K562 (cell line): ENCODE data around the gene NPFF. TPM values are rescaled to one million over a fixed set of nuclear protein-coding genes. Genes with fewer than 3 reads are reported as not detected.

Experiments
- ATF7 ChIP-seq: fragments of 450-650 bp; IDR thresholded peaks from 2 replicates; pipeline ENCODE4 v1.7.1; 2014; ENCODE audit warnings: mild to moderate bottlenecking, moderate library complexity
- BRCA1 ChIP-seq, 2 experiments: fragments of 450-650 bp in 1 of 2; sonication (generic) in 1 of 2; formaldehyde crosslinking in 1 of 2; IDR thresholded peaks; 2 replicates each; pipeline versions ENCODE4 v1.5.0 to v1.6.1; 2017 to 2020; ENCODE audit warnings: mild to moderate bottlenecking in 1 of 2, missing genetic modification reagents in 1 of 2
- CBFA2T2 ChIP-seq: fragments of 450-650 bp; conservative IDR thresholded peaks from 2 replicates; pipeline ENCODE4 v1.6.1; 2017; ENCODE audit warnings: mild to moderate bottlenecking
- HMBOX1 ChIP-seq: sonication (generic); IDR thresholded peaks from 2 replicates; pipeline ENCODE4 v1.6.1; 2016
- KDM1A ChIP-seq, 2 experiments: fragments of 450-650 bp; IDR thresholded peaks; 2 replicates each; pipeline ENCODE4 v1.6.1; 2016; ENCODE audit warnings: mild to moderate bottlenecking in 2 of 2
- MCM5 ChIP-seq: fragments of 450-650 bp; IDR thresholded peaks from 2 replicates; pipeline ENCODE4 v1.6.1; 2016; ENCODE audit warnings: low read depth
- PTTG1 ChIP-seq: fragments of 450-650 bp; IDR thresholded peaks from 2 replicates; pipeline ENCODE4 v1.6.1; 2016; ENCODE audit warnings: low read depth, mild to moderate bottlenecking, missing genetic modification characterization, missing compliant biosample characterization
- RCOR1 ChIP-seq, 2 experiments: IDR thresholded peaks; 2 replicates each; pipeline ENCODE4 v1.6.1; 2012; ENCODE audit warnings: low read depth in 2 of 2, low read length in 2 of 2, borderline replicate concordance in 1 of 2, improper control_type of control experiment in 1 of 2
- STAT5B ChIP-seq: fragments of 250-450 bp; sonication (Bioruptor Pico); IDR thresholded peaks from 2 replicates; pipeline ENCODE4 v1.8.0; 2021; ENCODE audit warnings: mild to moderate bottlenecking, inconsistent platforms
- TFAP4 ChIP-seq: sonication (generic); formaldehyde crosslinking; IDR thresholded peaks from 2 replicates; pipeline ENCODE4 v1.8.0; 2022; ENCODE audit warnings: missing genetic modification reagents, mild to moderate bottlenecking, moderate library complexity, borderline replicate concordance
- USF1 ChIP-seq: sonication (generic); formaldehyde crosslinking; IDR thresholded peaks from 2 replicates; pipeline ENCODE4 v1.9.0; 2022; ENCODE audit warnings: mild to moderate bottlenecking, missing genetic modification reagents
- polyA plus RNA-seq, 8 experiments: library from polyadenylated mRNA; depleted of rRNA in 4 of 8; stranded (reverse) in 5 of 8; unstranded in 3 of 8; fragments of >200 nt; fragmentation: Nextera tagmentation in 2 of 8; fragmentation: Illumina TruSeq in 1 of 8; extraction: Ambion mirVana in 2 of 8; extraction: Trizol in 1 of 8; gene quantifications; 2 replicates each; pipeline versions ENCODE4 v1.2.1 to v1.2.3, GENCODE V29; 2011 to 2014; ENCODE audit warnings: inconsistent platforms in 1 of 8, missing spikeins in 1 of 8
- total RNA-seq, 7 experiments: library from RNA; depleted of rRNA in 6 of 7; stranded (reverse); fragments of >200 nt in 6 of 7; fragmentation: Illumina TruSeq in 2 of 7; extraction: Trizol in 2 of 7; gene quantifications; 2 replicates each; pipeline versions ENCODE4 v1.2.1 to v1.2.3, GENCODE V29; 2011 to 2021; ENCODE audit warnings: low replicate concordance in 1 of 7
- TF ChIP-seq, protein P1 (sequence below): sonication (generic); formaldehyde crosslinking; IDR thresholded peaks from 2 replicates; pipeline ENCODE4 v1.8.0; 2022; ENCODE audit warnings: mild to moderate bottlenecking, missing genetic modification reagents, borderline replicate concordance
- TF ChIP-seq, protein P2 (sequence below): fragments of 200-800 bp; sonication (Bioruptor generic); IDR thresholded peaks from 2 replicates; pipeline ENCODE4 v1.6.1; 2017; ENCODE audit warnings: missing genetic modification characterization, missing compliant biosample characterization
- TF ChIP-seq, protein P3 (sequence below), 2 experiments: fragments of 150-350 bp in 1 of 2; IDR thresholded peaks; 2 replicates each; pipeline ENCODE4 v1.6.1; 2012 to 2016; ENCODE audit warnings: low read depth in 2 of 2, low read length in 2 of 2, mild to moderate bottlenecking in 1 of 2, moderate library complexity in 1 of 2

Gene NPFF
- total and polyA plus RNA-seq, 9 of the 15 experiments (the other 6 are each of a cell fraction or from before 2014, with no cell fraction given) = 0.15 to 1.2 (median 0.55) TPM; not detected in 6

DNA sequence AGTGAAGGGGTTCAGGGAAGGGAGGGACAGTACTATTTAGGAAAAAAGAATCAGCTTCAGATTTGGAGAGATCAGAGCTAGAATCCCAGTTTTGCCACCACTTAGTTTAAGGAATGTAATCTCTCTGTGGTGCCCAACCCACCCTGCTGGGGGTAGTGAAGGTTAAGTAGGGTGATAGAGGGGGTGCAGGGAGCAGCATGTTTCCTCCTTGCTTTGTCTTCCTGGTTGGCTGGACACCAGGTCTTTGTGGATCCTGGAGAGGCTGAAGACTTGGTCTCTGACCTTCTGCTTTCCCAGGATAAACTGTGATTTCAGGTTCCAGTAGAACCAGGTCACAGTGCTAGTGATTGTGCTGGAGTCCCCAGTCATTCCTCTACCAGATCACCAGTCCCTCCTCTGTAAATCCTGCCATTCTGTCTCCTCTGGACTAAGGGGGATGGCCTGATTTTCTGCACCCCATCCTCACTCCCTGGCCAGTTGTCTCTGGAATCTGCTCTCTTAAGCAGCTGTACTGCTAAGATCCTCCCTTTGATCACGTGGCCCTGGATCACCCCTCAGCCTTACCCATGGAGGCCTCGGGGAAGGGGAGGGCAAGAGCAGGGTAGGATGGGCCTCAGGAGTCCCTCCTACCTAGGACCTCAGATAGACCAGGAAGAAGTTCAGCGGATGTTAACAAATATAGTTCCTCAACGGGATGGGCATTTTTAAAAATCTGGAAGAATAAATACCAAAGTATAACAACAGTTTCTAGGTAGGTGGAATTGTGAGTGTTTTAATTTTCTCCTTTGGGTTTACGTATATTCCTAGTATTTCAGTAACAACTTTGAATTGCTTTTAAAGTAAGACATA is 11.2 kb downstream of the NPFF start (continued):
- TF ChIP-seq ATF7 = 0 out of 2 replicates have a peak, but pooled peaks have one; percentile 14
- peak; percentile 92 for TF ChIP-seq USF1 (CRISPR knock-in tag)
- TF ChIP-seq STAT5B (CRISPR knock-in tag) = no peak
- TF ChIP-seq MCM5 = no peak
- TF ChIP-seq, protein P1, sequence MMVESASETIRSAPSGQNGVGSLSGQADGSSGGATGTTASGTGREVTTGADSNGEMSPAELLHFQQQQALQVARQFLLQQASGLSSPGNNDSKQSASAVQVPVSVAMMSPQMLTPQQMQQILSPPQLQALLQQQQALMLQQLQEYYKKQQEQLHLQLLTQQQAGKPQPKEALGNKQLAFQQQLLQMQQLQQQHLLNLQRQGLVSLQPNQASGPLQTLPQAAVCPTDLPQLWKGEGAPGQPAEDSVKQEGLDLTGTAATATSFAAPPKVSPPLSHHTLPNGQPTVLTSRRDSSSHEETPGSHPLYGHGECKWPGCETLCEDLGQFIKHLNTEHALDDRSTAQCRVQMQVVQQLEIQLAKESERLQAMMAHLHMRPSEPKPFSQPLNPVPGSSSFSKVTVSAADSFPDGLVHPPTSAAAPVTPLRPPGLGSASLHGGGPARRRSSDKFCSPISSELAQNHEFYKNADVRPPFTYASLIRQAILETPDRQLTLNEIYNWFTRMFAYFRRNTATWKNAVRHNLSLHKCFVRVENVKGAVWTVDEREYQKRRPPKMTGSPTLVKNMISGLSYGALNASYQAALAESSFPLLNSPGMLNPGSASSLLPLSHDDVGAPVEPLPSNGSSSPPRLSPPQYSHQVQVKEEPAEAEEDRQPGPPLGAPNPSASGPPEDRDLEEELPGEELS (CRISPR knock-in tag) = no peak
- TF ChIP-seq TFAP4 = peak; percentile 76
- no peak for TF ChIP-seq PTTG1
- peak in 1 of 2 experiments; percentile 20; a peak in 2 of 4 replicates for TF ChIP-seq KDM1A (IDR thresholded peaks at IDR 0.05)
- TF ChIP-seq RCOR1 (IDR thresholded peaks at IDR 0.05; ENCODE audit: borderline replicate concordance in 1 of 2, low read depth in 2 of 2, low read length in 2 of 2) = peak in 1 of 2 experiments; percentile 21; a peak in 1 of 4 replicates
- no peak for TF ChIP-seq BRCA1 (IDR thresholded peaks at IDR 0.05)
- TF ChIP-seq BRCA1 (CRISPR knock-in tag; IDR thresholded peaks at IDR 0.05) = no peak
- TF ChIP-seq CBFA2T2 = peak; percentile 63
- TF ChIP-seq, protein P2, sequence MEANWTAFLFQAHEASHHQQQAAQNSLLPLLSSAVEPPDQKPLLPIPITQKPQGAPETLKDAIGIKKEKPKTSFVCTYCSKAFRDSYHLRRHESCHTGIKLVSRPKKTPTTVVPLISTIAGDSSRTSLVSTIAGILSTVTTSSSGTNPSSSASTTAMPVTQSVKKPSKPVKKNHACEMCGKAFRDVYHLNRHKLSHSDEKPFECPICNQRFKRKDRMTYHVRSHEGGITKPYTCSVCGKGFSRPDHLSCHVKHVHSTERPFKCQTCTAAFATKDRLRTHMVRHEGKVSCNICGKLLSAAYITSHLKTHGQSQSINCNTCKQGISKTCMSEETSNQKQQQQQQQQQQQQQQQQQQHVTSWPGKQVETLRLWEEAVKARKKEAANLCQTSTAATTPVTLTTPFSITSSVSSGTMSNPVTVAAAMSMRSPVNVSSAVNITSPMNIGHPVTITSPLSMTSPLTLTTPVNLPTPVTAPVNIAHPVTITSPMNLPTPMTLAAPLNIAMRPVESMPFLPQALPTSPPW (CRISPR knock-in tag) = peak; percentile 54
- peak; percentile 54 for TF ChIP-seq HMBOX1
- TF ChIP-seq, protein P3, sequence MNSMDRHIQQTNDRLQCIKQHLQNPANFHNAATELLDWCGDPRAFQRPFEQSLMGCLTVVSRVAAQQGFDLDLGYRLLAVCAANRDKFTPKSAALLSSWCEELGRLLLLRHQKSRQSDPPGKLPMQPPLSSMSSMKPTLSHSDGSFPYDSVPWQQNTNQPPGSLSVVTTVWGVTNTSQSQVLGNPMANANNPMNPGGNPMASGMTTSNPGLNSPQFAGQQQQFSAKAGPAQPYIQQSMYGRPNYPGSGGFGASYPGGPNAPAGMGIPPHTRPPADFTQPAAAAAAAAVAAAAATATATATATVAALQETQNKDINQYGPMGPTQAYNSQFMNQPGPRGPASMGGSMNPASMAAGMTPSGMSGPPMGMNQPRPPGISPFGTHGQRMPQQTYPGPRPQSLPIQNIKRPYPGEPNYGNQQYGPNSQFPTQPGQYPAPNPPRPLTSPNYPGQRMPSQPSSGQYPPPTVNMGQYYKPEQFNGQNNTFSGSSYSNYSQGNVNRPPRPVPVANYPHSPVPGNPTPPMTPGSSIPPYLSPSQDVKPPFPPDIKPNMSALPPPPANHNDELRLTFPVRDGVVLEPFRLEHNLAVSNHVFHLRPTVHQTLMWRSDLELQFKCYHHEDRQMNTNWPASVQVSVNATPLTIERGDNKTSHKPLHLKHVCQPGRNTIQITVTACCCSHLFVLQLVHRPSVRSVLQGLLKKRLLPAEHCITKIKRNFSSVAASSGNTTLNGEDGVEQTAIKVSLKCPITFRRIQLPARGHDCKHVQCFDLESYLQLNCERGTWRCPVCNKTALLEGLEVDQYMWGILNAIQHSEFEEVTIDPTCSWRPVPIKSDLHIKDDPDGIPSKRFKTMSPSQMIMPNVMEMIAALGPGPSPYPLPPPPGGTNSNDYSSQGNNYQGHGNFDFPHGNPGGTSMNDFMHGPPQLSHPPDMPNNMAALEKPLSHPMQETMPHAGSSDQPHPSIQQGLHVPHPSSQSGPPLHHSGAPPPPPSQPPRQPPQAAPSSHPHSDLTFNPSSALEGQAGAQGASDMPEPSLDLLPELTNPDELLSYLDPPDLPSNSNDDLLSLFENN (IDR thresholded peaks at IDR 0.05; ENCODE audit: low read depth in 2 of 2, low read length in 2 of 2) = no peak
